ENCODE measurements around the gene DENND2C.

The DENND2C gene

GRCh38 chr1:114551400-114551799 lies 118.4 kb downstream of the DENND2C start:
- TF ChIP-seq CTCF (IDR thresholded peaks at IDR 0.05; ENCODE audit: borderline replicate concordance, insufficient read depth, low read depth, low read length): no peak
- no peak overlapping the region for H3K4me3 ChIP-seq (ENCODE audit: low read depth, low read length)

GRCh38 chr1:114550336-114550735 lies 119.5 kb downstream of the DENND2C start:
- no peak for TF ChIP-seq CTCF (IDR thresholded peaks at IDR 0.05; ENCODE audit: borderline replicate concordance, insufficient read depth, low read depth, low read length)

GRCh38 chr1:114549137-114549536 lies 120.7 kb downstream of the DENND2C start:
- TF ChIP-seq CTCF (IDR thresholded peaks at IDR 0.05; ENCODE audit: borderline replicate concordance, insufficient read depth, low read depth, low read length): no peak
- H3K4me3 ChIP-seq (ENCODE audit: low read depth, low read length): no peak overlapping the region

More at GRCh38 chr1:114550336-114550735, 119.5 kb downstream of the DENND2C start:
- H3K4me3 ChIP-seq (ENCODE audit: low read depth, low read length): no peak overlapping the region

GRCh38 chr1:114547076-114547475 lies 122.8 kb downstream of the DENND2C start:
- H3K4me3 ChIP-seq (ENCODE audit: low read depth, low read length): no peak overlapping the region
- TF ChIP-seq CTCF (IDR thresholded peaks at IDR 0.05; ENCODE audit: borderline replicate concordance, insufficient read depth, low read depth, low read length): no peak

- no peak for TF ChIP-seq CTCF (IDR thresholded peaks at IDR 0.05; ENCODE audit: borderline replicate concordance, insufficient read depth, low read depth, low read length)
These were observed 124.1 kb downstream of the DENND2C start for GRCh38 chr1:114545796-114546195.

DNA sequence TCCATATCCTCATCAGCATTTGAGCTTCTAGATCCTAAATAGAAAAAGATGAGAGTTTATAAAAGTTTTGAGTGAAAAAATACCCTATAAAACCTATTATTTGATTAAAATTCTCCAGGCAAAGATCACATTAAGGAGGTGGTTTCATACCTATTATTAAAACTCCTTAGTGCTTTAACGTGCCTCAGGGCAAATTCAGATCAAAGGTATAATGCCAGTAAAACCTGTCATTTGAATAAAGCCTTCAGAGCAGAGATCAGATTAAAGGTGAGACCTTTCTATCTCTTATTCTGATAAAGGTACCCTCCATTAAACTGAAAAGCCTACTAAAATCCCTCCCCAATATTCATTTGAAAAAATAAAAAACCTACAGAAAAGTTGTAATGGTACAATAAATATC lies 124.5 kb downstream of the DENND2C start:
- TF ChIP-seq CTCF (IDR thresholded peaks at IDR 0.05; ENCODE audit: borderline replicate concordance, insufficient read depth, low read depth, low read length): no peak
- H3K4me3 ChIP-seq (ENCODE audit: low read depth, low read length): no peak overlapping the region

More at GRCh38 chr1:114545796-114546195, 124.1 kb downstream of the DENND2C start:
- no peak overlapping the region for H3K4me3 ChIP-seq (ENCODE audit: low read depth, low read length)

DNA sequence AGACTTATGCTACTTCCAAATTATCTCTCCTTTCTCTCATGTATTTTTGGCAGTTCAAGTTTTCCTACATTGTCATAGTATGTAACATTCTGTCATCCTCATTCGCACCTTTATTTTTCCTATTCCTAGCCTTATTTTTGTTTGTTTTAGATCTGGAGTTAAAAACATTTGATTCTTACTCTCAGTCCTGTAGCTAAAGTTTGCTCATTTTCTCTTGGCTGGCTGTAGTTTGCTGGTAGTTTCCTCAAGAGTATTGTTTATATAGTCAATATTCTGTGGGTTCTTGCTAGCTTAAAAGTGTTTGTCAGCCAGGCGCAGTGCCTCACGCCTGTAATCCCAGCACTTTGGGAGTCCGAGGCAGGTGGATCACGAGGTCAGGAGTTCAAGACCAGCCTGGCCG lies 129.0 kb downstream of the DENND2C start:
- no peak overlapping the region for H3K4me3 ChIP-seq (ENCODE audit: low read depth, low read length)
- no peak for TF ChIP-seq CTCF (IDR thresholded peaks at IDR 0.05; ENCODE audit: borderline replicate concordance, insufficient read depth, low read depth, low read length)

All from GM12875 (cell line).